Measurements from ENCODE around the gene PDE1A. TPM values are rescaled to one million over a fixed set of nuclear protein-coding genes. Genes with fewer than 3 reads are reported as not detected.
"Not testable (repeated sequence)": the region's sequence is repeated elsewhere in the genome, so short reads cannot be mapped to it uniquely, and the experiment has no call there.

Gene PDE1A
- total RNA-seq, 1 experiment from 2014 or later = 0.15 TPM

GRCh38 chr2:182301093-182301492 is 125.7 kb downstream of the PDE1A start:
- H3K9ac ChIP-seq (ENCODE audit: low read length) = no peak overlapping the region
- no peaks in the 10 kb centered on the region for H3K36me3 ChIP-seq (ENCODE audit: insufficient read depth, low read length)
- H4K20me1 ChIP-seq (ENCODE audit: insufficient read depth, low read depth, low read length) = no peaks in the 10 kb centered on the region
- H3K4me3 ChIP-seq (ENCODE audit: low read length) = no peak overlapping the region
- H3K27me3 ChIP-seq (ENCODE audit: low read length) = no peaks in the 10 kb centered on the region
- no peaks in the 10 kb centered on the region for H3K9me3 ChIP-seq (ENCODE audit: low read length)
- no peaks in the 10 kb centered on the region for H3K79me2 ChIP-seq (ENCODE audit: low read length)
- H3K9me2 ChIP-seq (replicated peaks; ENCODE audit: insufficient read depth, low read length) = no peaks in the 10 kb centered on the region
- no peak for DNase-seq
- no peaks in the 10 kb centered on the region for H3K4me1 ChIP-seq (ENCODE audit: low read length)
- H3K27ac ChIP-seq (ENCODE audit: low read length) = no peak overlapping the region
- H2AFZ ChIP-seq (ENCODE audit: low read length) = no peak overlapping the region
- no peak overlapping the region for H3K4me2 ChIP-seq (ENCODE audit: low read depth, low read length, poor library complexity, severe bottlenecking)

DNA sequence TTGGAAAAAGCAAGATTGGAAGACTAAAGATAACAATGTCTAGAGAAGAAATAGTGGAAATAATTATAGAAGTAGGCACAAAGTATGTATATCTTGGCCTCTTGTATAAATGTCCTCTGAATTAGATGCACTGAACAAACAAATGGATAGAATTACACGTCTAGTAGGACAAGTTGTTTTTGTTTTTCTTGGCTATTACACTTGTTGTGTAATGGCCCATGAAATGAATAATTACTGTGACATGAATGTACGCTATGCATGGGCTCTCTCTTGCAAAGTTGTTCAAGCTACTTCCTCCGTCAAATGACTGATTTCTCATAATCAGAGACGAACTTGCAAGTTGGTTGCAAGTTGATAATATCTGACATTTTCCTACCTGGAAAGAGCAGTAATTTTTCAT is 126.2 kb downstream of the PDE1A start:
- no peaks in the 10 kb centered on the region for H3K79me2 ChIP-seq (ENCODE audit: low read length)
- H3K9me3 ChIP-seq (ENCODE audit: low read length) = no peaks in the 10 kb centered on the region
- no peak overlapping the region for H3K9ac ChIP-seq (ENCODE audit: low read length)
- no peak for DNase-seq
- no peaks in the 10 kb centered on the region for H3K27me3 ChIP-seq (ENCODE audit: low read length)
- no peaks in the 10 kb centered on the region for H4K20me1 ChIP-seq (ENCODE audit: insufficient read depth, low read depth, low read length)
- no peaks in the 10 kb centered on the region for H3K9me2 ChIP-seq (replicated peaks; ENCODE audit: insufficient read depth, low read length)
- H2AFZ ChIP-seq (ENCODE audit: low read length) = no peak overlapping the region
- no peak overlapping the region for H3K4me3 ChIP-seq (ENCODE audit: low read length)
- no peak overlapping the region for H3K4me2 ChIP-seq (ENCODE audit: low read depth, low read length, poor library complexity, severe bottlenecking)
- H3K27ac ChIP-seq (ENCODE audit: low read length) = no peak overlapping the region
- no peaks in the 10 kb centered on the region for H3K4me1 ChIP-seq (ENCODE audit: low read length)
- no peaks in the 10 kb centered on the region for H3K36me3 ChIP-seq (ENCODE audit: insufficient read depth, low read length)

DNA sequence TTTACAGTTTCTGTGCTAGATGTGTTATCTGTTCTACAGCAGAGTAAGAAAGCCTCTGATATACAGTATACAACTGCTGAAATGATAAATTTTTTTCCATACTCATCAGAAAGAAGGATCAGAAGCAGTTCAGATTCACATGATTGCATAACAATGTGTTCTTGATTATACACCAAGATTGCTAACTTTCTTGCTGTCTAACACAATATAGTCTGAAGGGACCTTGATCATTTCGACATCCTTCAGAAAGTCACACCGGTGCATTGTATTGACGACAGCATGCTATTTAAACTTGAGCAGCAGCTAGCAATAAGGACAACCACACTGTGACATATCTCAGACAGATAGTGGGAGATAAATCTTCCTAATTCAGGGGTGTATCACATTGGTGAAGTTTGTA is 127.2 kb downstream of the PDE1A start:
- Histone ChIP-seq H3K4me3 (ENCODE audit: low read length) (no peak overlapping the region), H3K4me2 (ENCODE audit: low read depth, low read length, poor library complexity, severe bottlenecking) (no peak overlapping the region), H3K79me2 (ENCODE audit: low read length) (no peaks in the 10 kb centered on the region), H3K9ac (ENCODE audit: low read length) (no peak overlapping the region), H3K27ac (ENCODE audit: low read length) (no peak overlapping the region), H2AFZ (ENCODE audit: low read length) (no peak overlapping the region), H3K27me3 (ENCODE audit: low read length) (no peaks in the 10 kb centered on the region), H3K9me3 (ENCODE audit: low read length) (no peaks in the 10 kb centered on the region), H4K20me1 (ENCODE audit: insufficient read depth, low read depth, low read length) (no peaks in the 10 kb centered on the region), H3K9me2 (replicated peaks; ENCODE audit: insufficient read depth, low read length) (no peaks in the 10 kb centered on the region), H3K4me1 (ENCODE audit: low read length) (no peaks in the 10 kb centered on the region), H3K36me3 (ENCODE audit: insufficient read depth, low read length) (no peaks in the 10 kb centered on the region)
- DNase-seq = no peak

DNA sequence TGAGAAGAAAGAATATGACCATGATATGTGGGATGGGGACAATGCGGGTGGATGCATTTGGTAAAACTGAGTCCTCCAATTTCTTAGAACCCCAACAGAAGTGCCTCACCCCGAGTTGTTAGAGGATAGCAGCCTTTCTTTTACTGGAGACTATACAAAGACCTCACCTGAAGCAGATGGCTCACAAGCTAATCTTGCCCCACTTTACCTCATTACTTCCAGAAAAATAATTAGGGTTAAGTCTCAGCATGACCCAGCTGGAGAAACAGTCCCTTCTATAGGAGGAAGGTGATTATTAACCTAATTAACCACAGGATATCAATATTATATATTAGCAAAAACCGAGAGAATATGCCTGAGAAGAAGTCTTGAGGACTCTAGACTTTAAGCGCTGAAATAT is 128.4 kb downstream of the PDE1A start:
- Histone ChIP-seq H3K27me3 (ENCODE audit: low read length) (no peaks in the 10 kb centered on the region; the same call in 1 of the 2 replicates), H3K9ac (ENCODE audit: low read length) (no peak overlapping the region), H3K9me3 (ENCODE audit: low read length) (no peaks in the 10 kb centered on the region), H3K4me2 (ENCODE audit: low read depth, low read length, poor library complexity, severe bottlenecking) (no peak overlapping the region), H2AFZ (ENCODE audit: low read length) (no peak overlapping the region), H4K20me1 (ENCODE audit: insufficient read depth, low read depth, low read length) (no peaks in the 10 kb centered on the region), H3K27ac (ENCODE audit: low read length) (no peak overlapping the region), H3K9me2 (replicated peaks; ENCODE audit: insufficient read depth, low read length) (no peaks in the 10 kb centered on the region), H3K4me1 (ENCODE audit: low read length) (no peaks in the 10 kb centered on the region), H3K36me3 (ENCODE audit: insufficient read depth, low read length) (no peaks in the 10 kb centered on the region), H3K4me3 (ENCODE audit: low read length) (no peak overlapping the region), H3K79me2 (ENCODE audit: low read length) (no peaks in the 10 kb centered on the region)
- no peak for DNase-seq

DNA sequence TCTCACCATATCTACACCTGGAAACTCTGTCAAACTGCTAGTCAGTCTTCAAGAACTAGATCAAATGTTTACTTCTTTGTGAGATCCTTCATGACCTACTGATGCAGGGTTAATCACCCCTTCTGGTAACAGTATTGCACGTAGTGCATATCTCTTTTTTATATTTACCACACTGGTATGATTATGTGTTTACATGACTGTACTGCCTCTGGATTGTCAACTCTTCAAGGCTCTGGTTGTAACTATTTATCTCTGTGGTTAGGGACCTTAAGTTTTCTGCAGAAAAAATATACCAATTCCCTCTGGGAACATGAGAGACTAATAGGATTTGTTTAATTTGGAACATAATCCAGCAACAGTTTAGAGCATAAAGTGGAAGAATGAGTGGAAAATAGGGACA is 135.5 kb downstream of the PDE1A start:
- Histone ChIP-seq H3K4me2 (ENCODE audit: low read depth, low read length, poor library complexity, severe bottlenecking) (no peak overlapping the region), H3K9me3 (ENCODE audit: low read length) (no peaks in the 10 kb centered on the region), H3K9me2 (replicated peaks; ENCODE audit: insufficient read depth, low read length) (no peaks in the 10 kb centered on the region)

DNA sequence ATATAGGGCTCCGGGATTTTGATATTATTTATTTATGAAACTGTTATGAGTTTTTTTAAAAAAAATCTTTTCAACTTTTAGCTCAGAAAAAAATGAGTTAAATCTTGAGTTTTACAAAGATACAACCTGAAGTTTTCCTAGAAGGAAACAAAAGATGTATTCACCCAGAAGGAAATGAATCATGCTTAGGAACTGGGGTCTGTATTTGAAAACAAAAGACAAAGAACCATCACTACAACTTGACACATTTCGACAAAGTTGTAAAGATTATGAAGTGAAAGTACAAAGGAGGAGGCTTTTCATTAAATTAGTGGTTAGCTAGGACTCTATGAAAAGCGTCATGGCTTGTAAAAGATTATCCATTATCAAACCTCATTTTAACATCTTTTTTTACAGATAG is 143.3 kb downstream of the PDE1A start:
- Histone ChIP-seq H3K79me2 (ENCODE audit: low read length) (no peaks in the 10 kb centered on the region), H3K36me3 (ENCODE audit: insufficient read depth, low read length) (no peaks in the 10 kb centered on the region), H4K20me1 (ENCODE audit: insufficient read depth, low read depth, low read length) (no peaks in the 10 kb centered on the region), H3K27ac (ENCODE audit: low read length) (no peak overlapping the region), H2AFZ (ENCODE audit: low read length) (no peak overlapping the region), H3K4me1 (ENCODE audit: low read length) (no peaks in the 10 kb centered on the region), H3K9ac (ENCODE audit: low read length) (no peak overlapping the region), H3K9me2 (replicated peaks; ENCODE audit: insufficient read depth, low read length) (no peaks in the 10 kb centered on the region), H3K4me3 (ENCODE audit: low read length) (no peak overlapping the region), H3K27me3 (ENCODE audit: low read length) (no peaks in the 10 kb centered on the region), H3K9me3 (ENCODE audit: low read length) (no peaks in the 10 kb centered on the region), H3K4me2 (ENCODE audit: low read depth, low read length, poor library complexity, severe bottlenecking) (no peak overlapping the region)
- DNase-seq = no peak

More for the DNA sequence above, 135.5 kb downstream of the PDE1A start:
- Histone ChIP-seq H3K4me1 (ENCODE audit: low read length) (no peaks in the 10 kb centered on the region), H3K27ac (ENCODE audit: low read length) (no peak overlapping the region), H3K4me3 (ENCODE audit: low read length) (no peak overlapping the region), H3K79me2 (ENCODE audit: low read length) (no peaks in the 10 kb centered on the region), H3K9ac (ENCODE audit: low read length) (no peak overlapping the region), H3K36me3 (ENCODE audit: insufficient read depth, low read length) (no peaks in the 10 kb centered on the region), H3K27me3 (ENCODE audit: low read length) (no peaks in the 10 kb centered on the region; the same call in 1 of the 2 replicates), H4K20me1 (ENCODE audit: insufficient read depth, low read depth, low read length) (no peaks in the 10 kb centered on the region), H2AFZ (ENCODE audit: low read length) (no peak overlapping the region)
- no peak for DNase-seq

DNA sequence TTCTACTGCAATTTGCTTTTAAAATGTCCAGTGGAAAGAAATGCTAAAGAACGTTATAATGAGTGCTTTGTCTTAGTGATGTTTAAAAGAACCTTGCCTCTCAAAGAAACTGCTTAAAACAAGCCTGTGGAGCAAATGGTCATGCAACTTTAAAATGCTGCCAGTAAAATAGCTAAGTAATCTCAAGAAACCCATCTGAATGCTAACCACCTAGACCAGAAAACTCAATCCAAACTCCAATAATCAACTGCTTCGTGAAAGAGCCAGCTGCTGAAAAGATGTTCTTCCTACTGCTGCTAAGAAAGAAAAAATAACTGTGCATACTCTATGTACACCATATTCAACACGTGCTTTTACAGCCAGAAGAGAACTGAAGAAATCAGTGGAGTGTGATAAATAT is 145.6 kb downstream of the PDE1A start:
- Histone ChIP-seq H3K79me2 (ENCODE audit: low read length) (no peaks in the 10 kb centered on the region), H3K36me3 (ENCODE audit: insufficient read depth, low read length) (no peaks in the 10 kb centered on the region), H3K9ac (ENCODE audit: low read length) (no peak overlapping the region), H4K20me1 (ENCODE audit: insufficient read depth, low read depth, low read length) (no peaks in the 10 kb centered on the region), H3K4me3 (ENCODE audit: low read length) (no peak overlapping the region), H3K4me2 (ENCODE audit: low read depth, low read length, poor library complexity, severe bottlenecking) (no peak overlapping the region), H2AFZ (ENCODE audit: low read length) (no peak overlapping the region), H3K27ac (ENCODE audit: low read length) (no peak overlapping the region), H3K4me1 (ENCODE audit: low read length) (no peaks in the 10 kb centered on the region), H3K27me3 (ENCODE audit: low read length) (no peaks in the 10 kb centered on the region), H3K9me3 (ENCODE audit: low read length) (no peaks in the 10 kb centered on the region), H3K9me2 (replicated peaks; ENCODE audit: insufficient read depth, low read length) (no peaks in the 10 kb centered on the region)
- no peak for DNase-seq

GRCh38 chr2:182280118-182280517 is 146.7 kb downstream of the PDE1A start:
- Histone ChIP-seq H2AFZ (ENCODE audit: low read length) (no peak overlapping the region), H3K4me3 (ENCODE audit: low read length) (no peak overlapping the region), H3K4me2 (ENCODE audit: low read depth, low read length, poor library complexity, severe bottlenecking) (no peak overlapping the region), H3K79me2 (ENCODE audit: low read length) (no peaks in the 10 kb centered on the region), H4K20me1 (ENCODE audit: insufficient read depth, low read depth, low read length) (no peaks in the 10 kb centered on the region), H3K27ac (ENCODE audit: low read length) (no peak overlapping the region), H3K9me3 (ENCODE audit: low read length) (no peaks in the 10 kb centered on the region), H3K36me3 (ENCODE audit: insufficient read depth, low read length) (no peaks in the 10 kb centered on the region), H3K4me1 (ENCODE audit: low read length) (no peaks in the 10 kb centered on the region), H3K9me2 (replicated peaks; ENCODE audit: insufficient read depth, low read length) (no peaks in the 10 kb centered on the region), H3K27me3 (ENCODE audit: low read length) (no peaks in the 10 kb centered on the region), H3K9ac (ENCODE audit: low read length) (no peak overlapping the region)
- no peak for DNase-seq

DNA sequence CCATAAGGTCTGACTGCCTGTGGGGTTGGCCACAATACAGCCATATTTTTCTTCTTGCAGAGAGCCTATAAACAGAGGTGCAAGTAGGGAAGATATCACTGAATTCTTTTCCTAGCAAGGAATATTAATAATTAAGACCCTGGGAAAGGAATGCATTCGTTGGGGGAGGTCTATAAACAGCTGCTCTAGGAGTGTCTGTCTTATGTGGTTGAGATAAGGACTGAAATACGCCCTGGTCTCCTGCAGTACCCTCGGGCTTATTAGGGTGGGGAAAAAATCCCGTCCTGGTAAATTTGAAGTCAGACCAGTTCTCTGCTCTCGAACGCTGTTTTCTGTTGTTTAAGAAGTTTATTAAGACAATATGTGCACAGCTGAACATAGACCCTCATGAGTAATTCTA is 150.2 kb downstream of the PDE1A start:
- H3K27ac ChIP-seq (ENCODE audit: low read length); DNase-seq; H3K9me2 ChIP-seq (replicated peaks; ENCODE audit: insufficient read depth, low read length); H3K79me2 ChIP-seq (ENCODE audit: low read length); H2AFZ ChIP-seq (ENCODE audit: low read length); H3K4me1 ChIP-seq (ENCODE audit: low read length); H3K36me3 ChIP-seq (ENCODE audit: insufficient read depth, low read length); H3K4me2 ChIP-seq (ENCODE audit: low read depth, low read length, poor library complexity, severe bottlenecking); H3K4me3 ChIP-seq (ENCODE audit: low read length); H3K9ac ChIP-seq (ENCODE audit: low read length); H4K20me1 ChIP-seq (ENCODE audit: insufficient read depth, low read depth, low read length); H3K27me3 ChIP-seq (ENCODE audit: low read length); H3K9me3 ChIP-seq (ENCODE audit: low read length): not testable (repeated sequence)

All from Karpas-422 (cell line).